HG02610 (cell line): ENCODE measurements around the gene RABEP2.
"Not testable (repeated sequence)": the region's sequence is repeated elsewhere in the genome, so short reads cannot be mapped to it uniquely, and the experiment has no call there.

Experiments
- ATAC-seq: cut with Tn5 transposase; IDR thresholded peaks from one replicate; pipeline ENCODE4 v1.9.1; 2021; ENCODE audit warnings: mild to moderate bottlenecking, moderate library complexity; ENCODE audit not compliant: unreplicated experiment

RABEP2 gene

DNA sequence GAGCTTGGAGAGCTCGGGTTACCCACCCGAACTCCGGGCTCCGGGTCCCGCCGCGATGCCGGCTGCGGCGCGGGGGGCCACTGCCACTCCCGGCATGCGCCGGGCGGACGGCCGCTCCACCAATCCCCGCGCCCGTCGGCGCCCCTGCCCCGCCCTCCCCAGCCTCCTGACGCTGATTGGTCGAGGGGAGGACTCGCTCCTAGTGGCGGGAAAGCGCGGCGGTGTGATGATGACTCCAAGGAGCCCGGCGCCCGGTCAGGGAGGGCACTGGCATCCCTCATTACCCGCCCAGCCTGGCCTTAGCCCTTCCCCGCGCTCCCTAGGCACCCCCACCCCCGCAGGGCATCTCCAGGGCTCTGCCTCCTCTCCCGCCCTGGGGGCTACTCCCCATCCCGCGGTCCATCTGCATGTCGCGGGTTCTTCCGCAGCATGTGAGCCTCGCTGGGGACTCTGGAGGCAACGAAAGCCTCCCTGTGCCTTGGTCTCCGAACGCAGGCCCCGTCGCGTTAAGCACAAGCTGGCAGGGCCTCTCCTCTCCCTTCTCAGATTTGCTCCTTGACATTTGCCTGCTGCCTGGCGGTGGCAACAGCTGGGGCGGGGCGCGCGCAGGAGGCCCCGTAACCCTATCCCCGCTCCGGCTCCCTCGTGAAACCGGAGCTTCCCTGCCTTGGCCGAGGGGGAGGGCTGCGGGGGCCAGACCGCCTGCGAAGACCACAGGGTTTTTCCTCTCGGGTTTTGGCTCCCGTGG, 45.0 kb downstream of the RABEP2 start:
- ATAC-seq = peak; percentile 79

DNA sequence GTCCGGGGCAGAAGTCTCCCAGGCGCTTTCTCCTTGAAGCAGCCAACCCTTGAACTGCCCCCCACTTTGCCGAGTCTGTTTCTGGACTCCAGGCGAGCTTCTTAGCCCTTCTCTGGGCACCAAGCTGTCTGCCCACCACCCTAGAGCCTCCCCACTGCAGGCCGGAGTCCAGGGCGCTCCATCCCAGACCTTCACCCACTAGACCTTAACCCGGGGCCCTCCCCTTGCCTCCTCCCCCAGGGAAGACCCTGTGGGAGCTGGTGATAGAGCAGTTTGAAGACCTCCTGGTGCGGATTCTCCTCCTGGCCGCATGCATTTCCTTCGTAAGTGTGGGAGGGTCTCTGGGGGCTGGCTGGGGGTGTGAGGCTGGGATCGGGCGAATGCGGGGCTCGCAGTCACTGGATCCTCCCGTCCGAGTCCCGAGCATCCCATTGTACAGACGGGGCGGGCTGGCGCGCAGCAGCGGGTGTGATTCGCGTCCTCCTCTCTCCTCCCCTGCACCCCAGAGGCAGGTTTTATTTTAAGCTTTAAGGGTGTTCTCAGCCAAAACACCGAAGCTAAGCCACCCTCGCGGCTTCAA, 45.7 kb downstream of the RABEP2 start:
- peak; percentile 25 for ATAC-seq

DNA sequence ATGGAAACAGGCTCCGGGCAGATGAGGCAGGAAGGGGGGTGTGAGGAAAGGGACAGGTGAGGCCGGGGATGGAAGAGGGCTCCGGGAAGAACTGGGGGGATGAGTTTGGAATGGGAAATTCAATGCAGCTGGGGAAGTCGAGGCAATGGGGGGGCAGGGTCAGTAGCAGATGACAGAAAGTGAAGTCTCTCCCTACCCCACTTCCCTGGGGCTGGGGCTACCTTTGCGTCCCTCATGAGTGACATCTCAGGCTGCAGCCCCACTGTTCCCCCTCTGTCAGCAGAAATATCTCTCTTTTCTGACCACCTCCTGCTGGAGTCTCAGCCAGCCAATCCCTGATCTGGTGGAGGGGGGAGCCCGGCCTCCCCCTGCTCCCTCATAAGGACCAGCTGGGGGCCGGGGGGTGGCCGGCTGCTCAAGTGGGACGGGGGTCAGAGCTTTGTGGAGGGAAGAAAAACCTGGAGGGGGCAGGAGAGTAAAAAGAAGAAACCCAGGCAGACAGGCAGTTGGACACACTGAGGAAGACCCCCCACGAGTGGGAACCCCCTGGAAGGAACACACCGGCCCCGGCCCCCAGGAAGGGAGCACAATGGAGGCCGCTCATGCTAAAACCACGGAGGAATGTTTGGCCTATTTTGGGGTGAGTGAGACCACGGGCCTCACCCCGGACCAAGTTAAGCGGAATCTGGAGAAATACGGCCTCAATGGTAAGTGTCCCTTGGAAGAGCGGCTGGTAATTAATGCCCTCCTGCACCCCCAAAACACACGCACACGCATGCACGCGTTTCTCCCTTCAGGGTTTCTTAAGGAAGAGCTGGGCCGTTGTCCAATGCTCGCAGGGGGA, 46.7 kb downstream of the RABEP2 start, which contains the start of gene ATP2A1:
Gene ATP2A1 (plus strand): TSS at position 406 of the 844 bp plus-strand sequence. CDS start 184 bp downstream, at position 590.
- ATAC-seq = no peak

DNA sequence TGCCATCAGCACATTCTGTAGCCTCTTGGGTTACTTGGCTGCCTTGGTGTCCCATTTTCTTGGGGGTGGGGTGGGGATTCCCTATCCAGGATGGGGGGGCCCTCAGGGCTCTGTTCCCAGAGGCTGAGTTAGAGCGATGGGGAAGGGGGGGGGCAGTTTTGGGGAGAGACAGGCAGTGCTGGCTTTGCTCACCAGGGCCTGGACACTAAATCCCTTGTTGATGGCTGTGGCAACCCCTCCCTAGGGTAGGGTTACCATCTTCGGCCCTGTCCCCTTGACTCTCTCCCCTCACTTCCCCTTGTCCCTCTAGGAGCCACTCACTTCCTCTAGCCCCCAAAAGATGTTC, 47.4 kb downstream of the RABEP2 start:
- no peak for ATAC-seq

DNA sequence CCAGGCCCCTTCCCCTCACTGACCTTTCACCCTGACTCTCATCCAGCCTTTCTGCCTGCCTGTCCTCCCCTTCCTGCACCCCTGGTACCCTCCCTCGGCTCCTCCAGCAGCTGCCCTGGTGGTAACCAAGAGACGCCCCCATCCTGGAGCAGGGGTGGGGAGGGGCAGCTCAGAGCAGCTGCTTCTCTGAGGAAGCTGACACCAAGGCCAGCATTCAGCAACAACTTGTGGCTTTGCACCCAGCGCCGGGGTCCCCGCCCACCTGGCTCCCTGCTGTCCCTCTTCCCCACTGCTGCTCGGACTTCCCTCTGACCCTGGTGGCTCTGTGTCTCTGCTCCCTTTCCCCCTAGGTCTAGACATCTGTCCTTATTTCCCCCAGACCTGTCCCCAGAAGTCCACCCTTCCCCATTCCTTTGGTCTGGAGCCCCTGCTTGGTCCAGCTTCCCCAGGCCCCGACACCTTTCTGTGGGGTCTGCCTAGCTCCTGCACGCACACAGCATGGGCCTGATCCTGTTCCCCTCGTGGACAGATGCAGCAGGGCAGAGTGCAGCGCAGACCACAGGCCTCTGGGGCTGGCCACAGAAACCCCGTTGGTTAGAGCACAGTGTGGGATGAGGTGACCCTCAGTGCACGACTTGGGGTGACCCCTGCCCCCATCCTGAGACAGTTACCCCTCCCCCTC, 47.9 kb downstream of the RABEP2 start:
- ATAC-seq = no peak

DNA sequence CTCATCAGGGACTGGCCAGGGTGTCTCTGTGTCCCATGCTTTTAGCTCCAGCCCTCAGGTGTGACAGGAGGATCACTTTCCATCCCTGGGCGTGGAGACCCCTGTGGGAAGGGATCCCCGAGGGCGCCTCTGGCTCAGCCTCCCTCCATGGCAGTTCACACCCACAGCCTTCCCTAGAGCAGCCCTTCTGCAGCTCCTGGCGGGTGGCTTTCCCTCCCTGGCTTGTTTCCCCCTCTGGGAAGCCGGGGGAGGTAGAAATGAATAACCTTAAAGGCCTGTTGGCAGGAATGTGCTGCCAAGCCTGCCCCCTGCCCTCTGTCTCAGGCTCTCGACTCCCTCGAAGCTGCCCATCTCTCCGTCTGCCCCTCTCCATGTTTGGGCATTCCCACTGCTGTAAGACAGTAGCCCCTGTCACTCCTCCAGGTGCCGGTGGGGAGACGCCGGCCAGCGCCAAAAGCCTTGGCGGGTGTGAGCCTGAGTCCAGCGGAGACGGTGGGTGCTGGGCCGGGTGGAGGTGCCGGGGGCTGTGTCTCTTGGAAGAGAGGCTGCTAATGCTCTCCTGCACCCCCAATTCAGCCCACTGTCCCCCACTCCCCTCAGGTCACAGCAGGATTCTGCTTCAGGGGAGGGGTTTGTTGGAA, 48.9 kb downstream of the RABEP2 start:
- ATAC-seq = no peak

DNA sequence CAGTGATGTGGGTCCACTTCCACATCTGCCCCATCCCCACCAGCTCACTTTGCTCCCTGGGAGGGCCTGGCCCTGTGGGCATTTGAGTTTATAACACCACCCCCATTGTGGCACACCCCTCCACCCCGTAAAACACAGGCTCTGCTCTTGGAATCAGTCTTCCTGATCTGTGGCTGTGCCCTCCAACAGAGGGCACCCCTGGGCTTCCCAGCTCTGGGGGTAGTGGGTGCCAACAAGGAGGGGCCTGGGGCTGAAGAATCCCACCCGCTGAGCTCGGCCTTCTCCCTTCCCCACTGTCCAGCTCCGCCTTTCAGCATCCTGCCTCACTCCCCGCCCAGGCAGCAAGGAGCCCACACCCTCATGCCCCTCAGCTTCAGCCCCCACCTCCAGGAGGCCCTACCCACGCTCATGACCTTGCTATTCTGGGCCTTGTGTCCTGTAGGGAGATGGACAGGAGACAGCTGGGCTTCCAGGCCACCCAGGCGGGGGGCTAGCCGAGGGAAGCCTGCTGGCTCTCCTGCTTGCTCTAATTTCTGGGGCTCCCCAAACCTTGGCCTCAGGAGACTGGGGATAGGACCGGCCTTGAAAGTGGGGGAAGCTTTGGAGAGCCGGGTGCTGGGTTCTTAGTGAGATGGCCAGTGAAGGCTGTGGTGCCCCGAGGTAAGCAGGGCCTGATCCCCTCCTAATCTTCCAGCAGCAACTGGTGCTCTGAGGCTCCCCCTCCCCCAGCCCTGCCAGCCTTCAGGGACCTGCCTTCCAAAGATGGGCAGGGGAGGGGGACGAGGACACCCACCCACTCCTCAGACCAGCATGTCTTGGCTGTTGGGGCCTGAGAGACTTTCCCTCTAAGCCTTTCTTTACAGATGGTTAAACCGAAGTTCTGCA, 49.7 kb downstream of the RABEP2 start:
- ATAC-seq = no peak

DNA sequence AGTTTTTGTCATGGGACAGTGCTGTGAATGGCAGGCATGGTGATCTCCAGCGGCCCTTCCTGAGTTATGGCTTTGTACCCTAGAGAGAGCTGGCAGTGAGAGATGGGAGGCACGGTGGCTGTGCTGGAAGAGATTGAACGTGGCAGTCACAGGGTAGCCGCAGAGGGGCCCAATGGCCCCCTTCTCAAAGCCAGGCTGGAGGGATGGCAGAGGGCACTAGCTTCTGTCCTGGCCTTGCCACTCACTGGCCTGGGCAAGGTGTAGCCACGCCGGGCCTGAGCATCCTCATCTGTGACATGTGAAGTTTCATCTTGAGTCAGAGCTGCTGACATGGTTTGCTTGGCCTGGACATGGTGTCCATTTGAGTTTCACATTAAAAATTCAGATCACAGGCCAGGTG, 50.6 kb downstream of the RABEP2 start:
- ATAC-seq = no peak

DNA sequence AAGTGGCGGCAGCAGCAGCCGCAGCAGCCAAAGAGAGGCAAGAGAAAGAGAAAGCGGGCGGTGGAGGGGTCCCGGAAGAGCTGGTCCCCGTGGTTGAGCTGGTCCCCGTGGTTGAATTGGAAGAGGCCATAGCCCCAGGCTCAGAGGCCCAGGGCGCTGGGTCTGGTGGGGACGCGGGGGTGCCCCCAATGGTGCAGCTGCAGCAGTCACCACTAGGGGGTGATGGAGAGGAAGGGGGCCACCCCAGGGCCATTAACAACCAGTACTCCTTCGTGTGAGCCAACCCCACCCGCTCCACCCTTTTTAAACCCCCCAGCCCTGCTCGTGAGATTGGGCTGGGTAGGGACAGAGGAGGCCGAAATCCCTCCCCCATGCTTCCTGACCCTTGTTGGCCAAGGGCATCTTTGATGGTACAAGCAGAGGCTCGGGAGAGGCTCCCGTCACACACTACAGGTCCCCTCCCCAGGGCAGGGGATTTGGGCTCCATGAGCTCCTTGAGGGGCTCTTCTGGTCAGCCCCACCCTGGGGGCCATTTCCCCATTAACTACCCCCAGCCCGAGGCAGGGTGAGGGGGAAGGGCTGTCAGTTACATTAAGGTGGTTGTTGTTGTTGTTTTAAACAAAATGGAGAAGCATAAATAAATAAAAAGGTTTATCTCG, 51.4 kb downstream of the RABEP2 start:
- ATAC-seq = no peak

DNA sequence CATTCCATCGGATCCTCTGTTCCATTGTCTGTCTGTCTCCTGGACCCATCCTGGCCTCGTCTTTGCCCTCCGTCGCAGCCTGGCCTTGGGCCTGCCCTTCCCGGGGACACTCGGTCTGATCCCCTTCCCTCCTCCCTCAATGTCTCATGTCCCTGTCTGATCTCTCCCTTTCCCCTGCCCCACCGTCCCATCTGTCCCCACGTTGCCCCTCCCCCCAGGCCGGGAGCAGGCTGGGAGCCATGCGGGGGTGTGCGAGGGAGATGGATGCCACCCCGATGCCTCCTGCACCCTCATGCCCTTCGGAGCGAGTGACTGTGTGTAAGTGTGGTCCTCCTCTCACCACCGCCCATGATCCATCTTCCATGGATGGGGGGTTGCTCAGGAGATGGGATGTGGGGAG, 52.1 kb downstream of the RABEP2 start:
- ATAC-seq = no peak

DNA sequence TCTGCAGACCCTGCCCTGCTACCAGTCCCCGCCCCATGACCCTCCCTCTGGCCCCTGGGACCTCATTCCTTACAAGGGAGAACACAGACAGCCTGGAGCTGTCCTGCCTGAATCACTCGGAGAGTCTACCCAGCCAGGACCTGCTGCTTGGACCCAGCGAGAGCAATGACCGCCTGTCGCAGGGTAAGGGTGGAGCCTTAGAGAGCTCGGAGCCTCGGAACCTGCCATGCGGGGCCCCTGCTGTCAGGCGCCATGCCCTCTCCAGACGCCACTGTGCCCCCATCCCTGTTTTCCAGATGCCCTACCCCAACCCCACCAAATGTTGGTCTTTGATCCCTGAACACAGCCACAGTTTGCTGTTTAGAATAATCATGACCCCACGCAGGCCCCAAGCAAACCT, 55.8 kb downstream of the RABEP2 start:
- ATAC-seq = no peak

DNA sequence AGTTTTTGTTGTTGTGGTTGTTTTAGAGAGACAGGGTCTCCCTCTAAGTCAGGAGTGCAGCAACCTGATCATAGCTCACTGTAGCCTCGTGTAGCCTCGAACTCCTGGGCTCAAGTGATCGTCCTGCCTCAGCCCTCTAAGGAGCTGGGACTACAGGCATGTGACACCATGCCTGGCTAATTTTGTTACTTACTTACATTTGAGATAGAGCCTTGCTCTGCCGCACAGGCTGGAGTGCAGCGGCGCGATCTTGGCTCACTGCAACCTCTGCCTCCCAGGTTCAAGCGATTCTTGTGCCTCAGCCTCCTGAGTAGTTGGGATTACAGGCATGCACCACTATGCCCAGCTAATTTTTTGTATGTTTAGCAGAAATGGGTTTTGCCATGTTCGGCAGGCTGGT, 57.4 kb downstream of the RABEP2 start:
- ATAC-seq = not testable (repeated sequence)

DNA sequence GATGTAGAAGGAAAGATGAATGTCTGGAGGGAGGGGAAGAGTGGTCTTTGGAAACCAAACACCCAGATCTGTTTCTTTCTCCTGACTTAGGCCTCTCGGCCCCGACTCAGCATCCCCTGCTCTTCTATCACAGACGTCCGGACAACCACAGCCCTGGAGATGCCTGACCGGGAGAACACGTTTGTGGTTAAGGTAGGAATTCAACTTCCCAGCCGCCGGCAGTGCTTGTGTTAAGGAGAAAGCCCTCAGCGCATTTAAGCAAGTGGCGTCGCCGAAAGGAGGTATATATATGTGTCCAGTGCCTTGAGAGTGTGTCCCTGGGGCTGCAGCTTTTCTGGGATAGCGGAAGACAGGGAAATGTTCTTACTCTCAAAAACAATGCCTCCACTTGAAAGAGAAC, 57.8 kb downstream of the RABEP2 start:
- ATAC-seq = no peak

DNA sequence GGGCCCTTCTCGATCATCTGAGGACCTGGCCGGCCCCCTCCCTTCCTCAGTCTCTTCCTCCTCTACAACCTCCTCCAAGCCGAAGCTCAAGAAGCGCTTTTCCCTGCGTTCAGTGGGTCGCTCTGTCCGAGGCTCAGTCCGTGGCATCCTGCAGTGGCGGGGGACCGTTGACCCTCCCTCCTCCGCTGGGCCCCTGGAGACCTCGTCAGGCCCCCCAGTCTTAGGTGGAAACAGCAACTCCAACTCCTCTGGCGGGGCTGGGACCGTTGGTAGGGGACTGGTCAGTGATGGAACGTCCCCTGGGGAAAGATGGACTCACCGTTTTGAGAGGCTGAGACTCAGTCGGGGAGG, 58.6 kb downstream of the RABEP2 start:
- ATAC-seq = no peak

DNA sequence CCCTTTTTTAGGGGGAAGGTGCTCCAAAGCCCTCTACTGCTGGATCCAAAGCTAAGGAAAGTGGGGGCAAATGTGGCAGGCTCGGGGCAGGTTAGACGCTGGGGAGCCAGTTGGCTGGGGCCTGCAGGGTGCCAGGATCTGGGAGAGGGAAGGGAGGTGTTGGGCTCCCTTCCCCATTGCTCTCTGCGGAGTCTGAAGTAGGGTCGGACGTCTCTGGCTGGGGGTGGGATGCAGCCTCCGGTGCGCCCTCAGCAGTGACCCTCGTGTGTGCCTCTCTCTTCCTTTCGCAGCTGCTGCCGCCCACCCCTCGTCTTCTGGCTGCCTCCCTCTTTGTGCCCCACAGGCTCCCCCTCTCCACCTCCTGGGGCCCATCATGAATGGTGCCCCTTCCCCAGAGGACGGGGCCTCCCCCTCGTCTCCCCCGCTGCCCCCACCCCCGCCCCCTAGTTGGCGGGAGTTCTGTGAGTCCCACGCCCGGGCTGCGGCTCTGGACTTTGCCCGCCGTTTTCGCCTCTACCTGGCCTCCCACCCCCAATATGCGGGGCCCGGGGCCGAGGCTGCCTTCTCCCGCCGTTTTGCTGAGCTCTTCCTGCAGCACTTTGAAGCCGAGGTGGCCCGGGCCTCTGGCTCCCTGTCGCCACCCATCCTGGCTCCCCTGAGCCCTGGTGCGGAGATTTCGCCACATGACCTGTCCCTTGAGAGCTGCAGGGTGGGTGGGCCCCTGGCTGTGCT, 59.1 kb downstream of the RABEP2 start:
- ATAC-seq = no peak

DNA sequence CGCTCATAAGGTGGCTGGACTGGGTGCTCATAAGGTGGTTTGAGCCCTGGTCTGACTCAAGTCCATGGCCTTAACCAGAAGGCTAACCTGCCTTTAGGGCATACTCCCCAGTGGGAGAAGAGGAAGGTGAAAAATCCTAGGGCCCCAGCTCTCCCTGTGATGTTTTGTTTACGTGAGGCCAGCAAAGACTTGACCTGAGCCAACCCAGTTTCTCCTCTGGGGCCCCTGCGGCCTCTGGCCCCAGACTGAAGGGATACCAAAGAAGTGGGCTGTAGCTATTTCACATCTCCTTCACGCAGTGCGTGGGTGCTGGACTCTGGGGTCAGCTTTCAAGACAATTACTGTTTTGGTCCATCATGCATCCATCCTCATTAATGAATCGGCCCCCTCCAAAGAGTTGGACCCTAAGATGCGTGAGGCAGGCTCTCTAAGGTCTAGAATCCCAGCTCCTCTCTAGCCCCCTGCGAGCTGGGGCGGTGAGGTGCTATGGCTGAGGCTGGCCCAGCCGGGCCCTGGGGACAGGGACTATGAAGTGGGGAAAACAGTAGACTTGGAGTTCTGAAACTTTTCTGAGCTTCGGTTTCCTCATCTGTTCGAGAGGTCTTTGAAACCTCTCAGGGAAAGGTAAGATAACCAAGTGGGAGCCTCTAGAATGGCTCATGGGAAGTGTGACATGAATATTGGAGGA, 59.9 kb downstream of the RABEP2 start:
- ATAC-seq = no peak

DNA sequence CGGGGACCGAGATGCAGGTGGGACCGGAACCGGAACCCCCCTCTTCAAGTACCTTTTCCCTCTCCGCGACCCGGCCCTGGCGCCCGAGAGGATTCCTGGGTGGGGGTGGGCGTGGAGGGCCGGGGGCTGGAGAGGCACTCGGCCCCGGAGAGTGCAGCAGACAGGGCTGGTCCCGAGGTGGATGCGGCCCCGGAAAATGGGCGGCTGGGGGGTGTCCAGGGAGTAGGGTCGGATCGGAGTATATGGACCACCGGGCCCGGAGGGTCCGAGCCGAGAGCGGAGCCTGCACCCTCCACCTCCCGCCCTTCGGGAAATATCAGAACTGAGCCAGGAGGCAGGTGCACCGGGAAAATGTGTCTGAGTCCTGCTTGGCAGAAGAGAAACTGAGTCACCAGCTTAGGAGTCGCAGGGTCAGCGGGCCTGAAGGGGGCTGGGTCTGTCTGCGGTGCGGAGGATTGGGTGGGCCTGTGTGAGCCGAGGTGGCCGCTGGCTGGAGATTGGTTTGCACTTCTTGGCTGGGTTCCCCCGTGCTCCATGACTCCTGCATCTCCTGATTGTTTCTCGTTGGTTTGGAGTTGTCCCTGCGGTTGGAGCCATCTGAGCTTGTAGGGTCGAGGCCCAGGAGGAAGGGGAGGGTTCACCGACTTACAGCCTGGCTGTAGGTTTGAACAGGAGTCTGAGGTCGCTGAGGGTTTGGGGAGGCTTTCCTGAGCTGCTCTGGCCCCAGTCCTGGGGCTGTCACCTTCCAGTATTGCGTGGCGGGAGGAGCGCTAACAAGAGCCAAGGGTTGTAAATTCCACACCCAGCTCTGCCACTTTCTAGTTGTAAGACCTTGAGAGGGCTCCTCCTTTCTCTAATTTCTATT, 60.9 kb downstream of the RABEP2 start:
- ATAC-seq = no peak
